C4-2B (cell line): ENCODE results near the gene C2CD5.

Source experiments
- CTCF ChIP-seq: fragments of 450-650 bp; conservative IDR thresholded peaks from 2 replicates; pipeline ENCODE4 v1.5.1; 2017; ENCODE audit warnings: mild to moderate bottlenecking
- ZFX ChIP-seq: fragments of 450-650 bp; IDR thresholded peaks from 2 replicates; pipeline ENCODE4 v1.6.1; 2017

- TF ChIP-seq CTCF, result no peak
- no peak for TF ChIP-seq ZFX
These were observed 112.6 kb downstream of the C2CD5 start for GRCh38 chr12:22431693-22432251.
